H1 (cell line): ENCODE data around the gene PLD3. TPM values are rescaled to one million over a fixed set of nuclear protein-coding genes. Genes with fewer than 3 reads are reported as not detected.

Experiments used
- ATF3 ChIP-seq: IDR thresholded peaks from 2 replicates; pipeline ENCODE4 v1.6.1; 2011; ENCODE audit warnings: low read depth, mild to moderate bottlenecking, low read length; ENCODE audit not compliant: insufficient read depth
- CHD7 ChIP-seq: fragments of 300-600 bp; sonication (generic); IDR thresholded peaks from 2 replicates; pipeline ENCODE4 v1.7.1; 2012; ENCODE audit warnings: low read length, moderate library complexity, mild to moderate bottlenecking, inconsistent platforms; ENCODE audit not compliant: insufficient replicate concordance
- E2F6 ChIP-seq: IDR thresholded peaks from 2 replicates; pipeline ENCODE4 v1.6.1; 2012; ENCODE audit warnings: inconsistent platforms
- EZH2 ChIP-seq: fragments of 200-600 bp; sonication (generic); IDR thresholded peaks from 2 replicates; pipeline ENCODE4 v1.7.1; 2012; ENCODE audit warnings: low read depth, mild to moderate bottlenecking, moderate library complexity, low read length, inconsistent platforms; ENCODE audit not compliant: severe bottlenecking
- POU5F1 ChIP-seq: IDR thresholded peaks from 2 replicates; pipeline ENCODE4 v1.6.1; 2011; ENCODE audit warnings: low read depth, mild to moderate bottlenecking, low read length, moderate library complexity
- SIN3A ChIP-seq, 2 experiments: IDR thresholded peaks in 1 of 2; conservative IDR thresholded peaks in 1 of 2; 2 replicates each; pipeline ENCODE4 v1.6.1; 2011 to 2012; ENCODE audit warnings: low read length in 2 of 2, improper control_type of control experiment in 1 of 2, low read depth in 1 of 2, mild to moderate bottlenecking in 1 of 2
- SIX5 ChIP-seq: IDR thresholded peaks from 2 replicates; pipeline ENCODE4 v1.6.1; 2011; ENCODE audit warnings: mild to moderate bottlenecking, low read depth, low read length
- TAF7 ChIP-seq: optimal IDR thresholded peaks from 2 replicates; pipeline ENCODE3; 2011; ENCODE audit warnings: low read depth, mild to moderate bottlenecking, inconsistent platforms, low read length, moderate library complexity, borderline replicate concordance
- TBP ChIP-seq: IDR thresholded peaks from 2 replicates; pipeline ENCODE4 v1.6.1; 2011; ENCODE audit warnings: low read depth, low read length, improper control_type of control experiment
- polyA plus RNA-seq, 7 experiments: library from polyadenylated mRNA; depleted of rRNA in 3 of 7; stranded (reverse) in 5 of 7; unstranded in 2 of 7; fragments of >200 nt in 5 of 7; fragments of 200-250 nt in 2 of 7; gene quantifications; 1 replicate in 5 of 7; 2 replicates in 1 of 7; 4 replicates in 1 of 7; pipeline versions ENCODE4 v1.2.1 to v1.2.3, GENCODE V29; 2011 to 2013; ENCODE audit warnings: missing spikeins in 2 of 7, mixed read lengths in 2 of 7
- total RNA-seq: library from RNA; stranded (reverse); fragmentation: NEBNext Ultra II Directional; extraction: Animal tissue kit (Norgen Biotek cat#: 25700); gene quantifications from 2 replicates; pipeline ENCODE4 v1.2.1, GENCODE V29; 2021

Gene PLD3
- total and polyA plus RNA-seq, 2 of the 8 experiments (the other 6 are each of a cell fraction or from before 2014, with no cell fraction given), result 180 to 543 TPM

GRCh38 chr19:40322951-40323615 lies 25.4 kb upstream of the PLD3 start (continued):
- TF ChIP-seq CHD7 (no peak), E2F6 (no peak), EZH2 (no peak), POU5F1 (no peak), TAF7 (no peak), TBP (no peak), SIN3A (conservative IDR thresholded peaks at IDR 0.05 in 1 of 2, IDR thresholded peaks at IDR 0.05 in 1 of 2; ENCODE audit: low read depth in 1 of 2, low read length in 2 of 2) (no peak), SIX5 (no peak), ATF3 (no peak)
